Panc1 (cell line): ENCODE results near the gene ITLN1. TPM values are rescaled to one million over a fixed set of nuclear protein-coding genes. Genes with fewer than 3 reads are reported as not detected.

Experiments
- ATAC-seq: fragments of 200-7000 bp; cut with Tn5 transposase; 2 replicates; pipeline ENCODE4 v1.9.1; 2020; ENCODE audit warnings: mild to moderate bottlenecking, moderate library complexity
- BruUV-seq: library from RNA; stranded (reverse); fragments of 400-500 nt; replicated peaks from 2 replicates; lab custom pipeline; 2021; lab: Mats Ljungman, UMichigan
- CTCF ChIA-PET: fragments of 300-600 bp; sonication (Branson Sonifier 250); formaldehyde crosslinking; loops from one replicate; lab custom pipeline; 2022; ENCODE audit warnings: antibody characterized with exemption; lab: Charles Lee
- POLR2A ChIA-PET: fragments of 300-600 bp; sonication (Branson Sonifier 250); formaldehyde crosslinking; loops from one replicate; lab custom pipeline; 2022; ENCODE audit warnings: antibody characterized with exemption; lab: Charles Lee
- DNase-seq: peaks from one replicate; pipeline ENCODE4 v3.0.0-alpha.2; 2010; ENCODE audit warnings: low read depth, low spot score
- H3K27ac ChIP-seq: 2 replicates; pipeline ENCODE4 v1.5.1; 2011; ENCODE audit warnings: mild to moderate bottlenecking, low read length, inconsistent platforms
- H3K27me3 ChIP-seq: fragments of 200-500 bp; sonication (Bioruptor generic); 2 replicates; pipeline ENCODE4 v1.6.0; 2014; ENCODE audit warnings: low read length, inconsistent platforms; ENCODE audit not compliant: control insufficient read depth, insufficient read depth
- H3K36me3 ChIP-seq: fragments of 200-500 bp; sonication (Bioruptor generic); 2 replicates; pipeline ENCODE4 v1.5.1; 2014; ENCODE audit warnings: inconsistent platforms, mild to moderate bottlenecking, low read length, moderate library complexity; ENCODE audit not compliant: control insufficient read depth, insufficient read depth
- H3K4me1 ChIP-seq: 2 replicates; pipeline ENCODE4 v1.5.1; 2011; ENCODE audit warnings: inconsistent platforms, mild to moderate bottlenecking, low read length, moderate library complexity; ENCODE audit not compliant: control insufficient read depth, insufficient read depth
- H3K4me3 ChIP-seq, 2 experiments: 2 replicates each; pipeline ENCODE4 v1.5.1; 2011 to 2012; ENCODE audit warnings: low read depth in 2 of 2, low read length in 2 of 2, mild to moderate bottlenecking in 2 of 2, inconsistent platforms in 1 of 2, moderate library complexity in 1 of 2
- H3K9me3 ChIP-seq: fragments of 200-500 bp; sonication (Bioruptor generic); 2 replicates; pipeline ENCODE4 v1.5.1; 2014; ENCODE audit warnings: low read depth, mild to moderate bottlenecking, inconsistent platforms, low read length, moderate library complexity; ENCODE audit not compliant: control insufficient read depth, insufficient read depth
- CTCF ChIP-seq: fragments of 450-650 bp; IDR thresholded peaks from 2 replicates; pipeline ENCODE4 v1.5.1; 2017; ENCODE audit warnings: mild to moderate bottlenecking
- POLR2AphosphoS5 ChIP-seq: IDR thresholded peaks from 2 replicates; pipeline ENCODE4 v1.6.1; 2012; ENCODE audit warnings: mild to moderate bottlenecking, low read depth, low read length, moderate library complexity
- REST ChIP-seq, 2 experiments: IDR thresholded peaks; 2 replicates each; pipeline ENCODE4 v1.6.1; 2011 to 2012; ENCODE audit warnings: low read depth in 2 of 2, control low read depth in 1 of 2, low read length in 1 of 2, mild to moderate bottlenecking in 1 of 2, moderate library complexity in 1 of 2; ENCODE audit not compliant: insufficient read depth in 1 of 2
- SIN3A ChIP-seq: IDR thresholded peaks from 2 replicates; pipeline ENCODE4 v1.6.1; 2012; ENCODE audit warnings: low read depth, mild to moderate bottlenecking, low read length, moderate library complexity, borderline replicate concordance; ENCODE audit not compliant: insufficient read depth
- TCF7L2 ChIP-seq: IDR thresholded peaks from 2 replicates; pipeline ENCODE4 v1.6.1; 2011; ENCODE audit warnings: mild to moderate bottlenecking, low read depth, low read length, inconsistent platforms
- in situ Hi-C: cut with HindIII; loops from 2 replicates; pipeline ENCODE4 v1.10.0; 2016; ENCODE audit warnings: low sequenced_read_pairs, low pct_unique_long_range_greater_than_20kb
- intact Hi-C: fragments of 100-400 bp; cut with micrococcal nuclease; formaldehyde crosslinking; loops from one replicate; pipeline ENCODE4 v1.10.0; 2022; ENCODE audit not compliant: unreplicated experiment
- total RNA-seq: library from RNA; stranded (reverse); gene quantifications from one replicate; pipeline ENCODE4 v1.2.1, GENCODE V29; 2021; ENCODE audit not compliant: unreplicated experiment

Gene ITLN1
- total RNA-seq, 1 experiment from 2014 or later: not detected

GRCh38 chr1:160863774-160864131 is 21.2 kb downstream of the ITLN1 start:
- CTCF ChIA-PET: no interaction called here
- DNase-seq: no peak
- POLR2A ChIA-PET: no interaction called here

GRCh38 chr1:160863061-160863773 is 21.8 kb downstream of the ITLN1 start:
- Histone ChIP-seq H3K9me3 (no peaks in the 10 kb centered on the region), H3K4me3 (no peak overlapping the region), H3K27me3 (no peaks in the 10 kb centered on the region), H3K36me3 (no peaks in the 10 kb centered on the region), H3K27ac (no peak overlapping the region), H3K4me1 (no peaks in the 10 kb centered on the region)
- intact Hi-C loops (no loop called here), in situ Hi-C loops (no loop called here)
- CTCF ChIA-PET: interaction anchor here (0.5 kb wide), 1 partner anchor 14 kb away, joined by 3 read pairs; no protein-coding TSS in a partner anchor
- BruUV-seq: no TSS peak
- no peak for ATAC-seq
- TF ChIP-seq POLR2AphosphoS5: no peak
- TF ChIP-seq REST (IDR thresholded peaks at IDR 0.05; ENCODE audit: insufficient read depth in 1 of 2, low read depth in 2 of 2, low read length in 1 of 2): no peak
- no peak for TF ChIP-seq SIN3A
- TF ChIP-seq CTCF: no peak
- TF ChIP-seq TCF7L2: no peak
- DNase-seq: no peak
- POLR2A ChIA-PET: no interaction called here

More at GRCh38 chr1:160863774-160864131, 21.2 kb downstream of the ITLN1 start:
- Histone ChIP-seq H3K9me3 (no peaks in the 10 kb centered on the region), H3K36me3 (no peaks in the 10 kb centered on the region), H3K27ac (no peak overlapping the region), H3K4me3 (no peak overlapping the region), H3K4me1 (no peaks in the 10 kb centered on the region), H3K27me3 (0 out of 2 replicates have a peak, but pooled peaks cover 2% of the 10 kb centered on the region)
- no peak for ATAC-seq
- TF ChIP-seq CTCF: no peak
- no peak for TF ChIP-seq TCF7L2
- TF ChIP-seq POLR2AphosphoS5: no peak
- TF ChIP-seq REST (IDR thresholded peaks at IDR 0.05; ENCODE audit: insufficient read depth in 1 of 2, low read depth in 2 of 2, low read length in 1 of 2): no peak
- TF ChIP-seq SIN3A: no peak
- no TSS peak for BruUV-seq
- in situ Hi-C loops (no loop called here), intact Hi-C loops (no loop called here)
